NCI-H1092 (cell line): ENCODE measurements around the gene SFR1.

Experiments used
- DNase-seq: peaks from one replicate; lab custom pipeline; 2025; lab: John Stamatoyannopoulos, UW

The SFR1 gene

DNA sequence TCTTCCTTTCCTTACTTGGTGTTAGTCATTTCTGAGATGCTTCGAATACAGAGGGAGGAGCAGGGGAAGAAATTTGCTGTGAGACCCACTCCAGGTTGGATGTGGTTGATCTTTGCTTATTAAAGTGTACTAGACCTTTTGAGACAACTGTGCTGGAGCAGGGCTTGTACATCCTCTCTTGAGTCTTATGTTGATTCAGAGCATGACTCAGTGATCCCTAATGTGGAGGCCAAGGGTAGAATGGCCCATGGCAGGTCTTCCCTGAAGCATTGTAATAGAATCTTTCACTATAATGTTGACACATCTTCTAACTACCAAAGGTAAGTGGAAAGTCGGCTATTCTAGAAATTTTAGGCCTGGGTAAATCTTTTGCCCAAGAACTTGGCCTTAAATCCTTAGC is 17.0 kb upstream of the SFR1 start:
- no peak for DNase-seq

GRCh38 chr10:104109908-104110662 is 11.9 kb upstream of the SFR1 start:
- DNase-seq, result no peak

DNA sequence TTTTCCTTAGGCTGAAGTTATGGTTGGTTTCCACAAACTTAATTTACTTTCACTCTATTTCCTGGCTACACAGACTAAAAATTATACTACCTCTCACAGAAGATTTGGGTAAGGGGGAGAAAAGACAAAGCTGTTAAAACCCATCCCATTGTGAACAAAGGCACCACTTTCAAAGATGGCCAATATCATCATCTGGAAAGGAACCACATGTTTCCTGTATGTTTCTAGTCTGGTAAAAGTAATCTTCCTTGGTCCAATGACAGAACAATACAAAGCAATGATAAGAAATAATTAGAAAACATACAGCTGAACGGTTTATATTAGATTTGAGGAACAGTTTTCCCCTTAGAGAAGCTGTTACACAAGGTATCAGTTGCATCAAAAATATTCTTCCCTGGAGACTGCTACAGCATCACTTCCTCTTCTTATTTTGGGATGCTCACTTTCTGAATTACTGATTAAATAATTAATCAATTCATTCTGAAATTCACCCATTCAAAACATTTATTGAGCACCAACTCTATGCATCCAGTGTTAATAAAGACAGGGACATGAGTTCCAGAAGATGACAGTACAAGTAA is 8.5 kb upstream of the SFR1 start:
- DNase-seq, result no peak

DNA sequence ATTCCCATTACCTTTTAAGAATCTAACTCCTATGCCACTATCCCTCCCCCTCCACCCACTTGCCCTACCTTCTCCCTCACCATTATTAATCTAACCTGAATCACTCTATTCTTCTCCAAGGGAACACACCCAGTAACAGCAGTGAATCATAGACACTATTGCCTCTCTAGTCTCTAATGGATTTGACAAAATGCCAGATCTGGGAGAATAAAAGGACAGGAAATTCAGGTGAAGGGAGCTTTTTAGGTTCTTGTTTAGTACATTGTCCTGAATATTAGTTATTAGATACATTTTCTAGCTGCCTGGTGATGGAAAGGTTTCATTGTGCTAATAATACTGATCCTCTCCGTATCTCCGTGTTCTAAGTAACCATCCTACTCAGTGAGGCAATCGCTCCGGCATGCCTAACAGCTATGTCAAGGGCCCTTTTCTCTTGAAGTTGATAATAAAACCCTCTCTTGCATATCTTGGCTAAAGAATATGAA is 4.1 kb upstream of the SFR1 start:
- no peak for DNase-seq

GRCh38 chr10:104119996-104120395 is 2.0 kb upstream of the SFR1 start:
- DNase-seq, result no peak

GRCh38 chr10:104120512-104120902 is 1.5 kb upstream of the SFR1 start:
- DNase-seq, result no peak

DNA sequence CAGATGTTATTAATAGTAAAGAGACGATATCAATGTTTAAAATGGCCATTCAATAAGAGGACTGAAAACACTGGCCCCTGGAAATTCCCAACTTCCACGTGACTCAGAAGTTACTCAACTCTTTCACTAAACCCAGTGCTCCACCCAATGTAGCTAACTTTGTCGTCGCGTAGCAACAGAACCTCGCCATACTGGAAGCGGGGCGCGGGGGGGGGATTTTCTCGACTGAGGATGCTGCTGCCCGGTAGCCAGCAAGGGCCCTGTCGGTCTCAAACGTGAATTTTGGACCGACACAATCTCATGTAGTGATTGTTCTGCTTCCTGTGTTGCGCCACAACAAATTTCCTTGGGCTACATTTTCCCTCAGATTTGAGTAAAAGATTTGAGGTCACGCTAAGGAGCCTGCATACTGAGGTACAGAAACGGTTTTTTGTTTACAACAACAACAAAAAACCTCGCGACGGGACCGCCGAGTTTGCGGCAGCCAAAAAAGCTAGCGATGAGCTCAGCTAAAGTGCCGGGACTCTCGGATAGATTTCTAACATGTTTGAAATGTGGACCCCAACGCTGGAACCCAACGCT is 977 bp upstream of the SFR1 start:
- DNase-seq, result peak; percentile 9

GRCh38 chr10:104122225-104123107 is 495 bp downstream of the SFR1 start:
- no peak for DNase-seq

DNA sequence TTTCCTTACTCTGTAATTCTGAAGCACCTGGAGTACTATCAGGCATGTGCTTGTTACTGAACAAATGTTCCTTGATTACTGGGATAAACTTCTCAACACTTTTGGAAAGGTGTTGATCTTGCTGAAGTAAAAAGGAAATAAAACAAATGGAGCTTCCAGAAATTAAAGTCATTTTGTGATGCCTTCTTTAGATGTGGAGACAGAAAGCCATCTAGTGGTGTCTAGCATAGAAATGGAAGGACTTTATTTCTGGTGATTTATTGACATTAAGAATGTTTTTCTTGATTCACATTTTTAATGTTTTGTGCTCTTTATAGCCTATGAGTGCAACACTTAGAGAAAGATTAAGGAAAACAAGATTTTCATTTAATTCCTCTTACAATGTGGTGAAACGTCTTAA is 1.4 kb downstream of the SFR1 start:
- no peak for DNase-seq

DNA sequence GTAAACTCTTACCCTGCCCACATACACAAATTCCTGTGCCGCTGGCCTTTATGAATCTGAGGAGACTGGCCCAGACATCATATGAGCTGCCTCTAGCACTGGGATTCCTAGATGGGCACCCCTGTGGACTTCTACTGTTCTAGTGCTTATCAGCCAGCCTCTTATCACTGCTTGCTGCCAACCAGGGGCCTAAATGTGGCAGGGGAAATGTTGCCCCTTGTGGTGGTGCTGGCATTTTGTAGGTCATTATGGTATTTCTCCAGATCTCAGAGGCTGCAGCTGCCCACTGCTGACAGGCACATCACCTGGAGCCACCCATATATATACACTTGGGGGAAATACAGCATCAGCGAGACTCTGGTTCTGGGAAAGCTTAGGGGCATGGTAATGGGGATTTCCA is 5.4 kb downstream of the SFR1 start:
- DNase-seq, result no peak

DNA sequence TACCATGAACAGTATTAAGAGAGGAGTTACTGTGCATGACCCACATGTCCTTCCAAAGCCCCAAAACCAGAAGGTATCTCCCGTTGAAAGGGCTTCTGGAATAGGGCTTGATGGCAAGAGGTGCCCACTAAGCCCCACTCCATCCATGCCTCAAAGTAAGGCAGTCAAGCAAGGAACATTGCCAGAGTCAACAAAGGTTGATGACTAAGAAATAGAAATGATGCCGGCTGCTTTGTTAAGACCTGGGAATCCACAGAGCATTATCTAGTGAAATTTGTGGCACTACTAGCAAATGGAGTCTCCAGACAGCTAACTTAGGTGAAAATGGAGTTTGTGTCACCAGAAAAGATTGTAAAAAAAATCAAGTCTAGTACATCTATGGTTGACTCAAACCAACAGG is 6.2 kb downstream of the SFR1 start:
- no peak for DNase-seq

GRCh38 chr10:104130041-104130440 is 8.1 kb downstream of the SFR1 start:
- DNase-seq, result no peak

GRCh38 chr10:104138131-104138530 is 16.2 kb downstream of the SFR1 start:
- DNase-seq, result no peak

DNA sequence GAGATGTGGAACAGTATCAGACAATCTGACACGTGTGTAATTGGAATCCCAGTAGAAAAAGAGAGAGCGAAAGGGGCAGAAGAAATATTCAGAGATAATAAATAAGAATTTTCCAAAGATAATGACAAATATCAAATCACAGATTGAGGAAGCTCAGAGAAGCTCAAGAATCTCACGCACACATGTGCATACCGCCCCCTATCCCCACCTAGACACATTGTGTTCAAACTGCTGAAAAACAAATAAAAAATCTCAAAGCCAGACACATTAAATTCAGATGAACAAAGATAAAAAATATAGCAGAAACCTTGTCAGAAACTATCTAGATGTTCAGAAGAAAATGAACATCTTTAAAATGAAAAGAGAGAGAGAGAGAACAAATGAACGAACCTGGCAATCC is 17.2 kb downstream of the SFR1 start:
- DNase-seq, result no peak

- no peak for DNase-seq
These were observed 20.1 kb downstream of the SFR1 start for GRCh38 chr10:104142081-104142480.

GRCh38 chr10:104143829-104144228 is 21.9 kb downstream of the SFR1 start:
- DNase-seq, result no peak

- DNase-seq, result no peak
These were observed 23.0 kb downstream of the SFR1 start for GRCh38 chr10:104144931-104145330.

DNA sequence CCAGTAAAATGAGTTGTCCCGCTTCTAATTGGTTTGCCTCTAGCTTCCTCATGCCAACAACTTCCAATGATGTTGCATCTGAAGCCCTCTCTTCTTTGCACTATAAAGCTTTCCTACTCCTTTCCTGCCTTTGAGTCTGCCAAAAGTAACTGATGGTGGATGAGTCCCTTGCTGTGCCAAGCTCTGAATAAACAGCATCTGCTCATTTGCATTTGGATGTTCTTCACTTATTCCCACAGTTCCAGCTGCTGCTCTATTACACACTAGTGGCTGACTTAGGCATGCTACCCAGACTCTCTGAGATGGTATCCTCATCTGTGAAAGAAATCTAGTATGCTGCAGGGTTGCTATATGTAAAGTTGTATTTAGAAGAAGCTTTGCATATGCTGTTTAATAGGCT is 24.9 kb downstream of the SFR1 start:
- no peak for DNase-seq

GRCh38 chr10:104150139-104150538 is 28.2 kb downstream of the SFR1 start:
- no peak for DNase-seq

GRCh38 chr10:104151737-104152136 is 29.8 kb downstream of the SFR1 start:
- DNase-seq, result no peak

- no peak for DNase-seq
These were observed 33.6 kb downstream of the SFR1 start for GRCh38 chr10:104155591-104155990.

DNA sequence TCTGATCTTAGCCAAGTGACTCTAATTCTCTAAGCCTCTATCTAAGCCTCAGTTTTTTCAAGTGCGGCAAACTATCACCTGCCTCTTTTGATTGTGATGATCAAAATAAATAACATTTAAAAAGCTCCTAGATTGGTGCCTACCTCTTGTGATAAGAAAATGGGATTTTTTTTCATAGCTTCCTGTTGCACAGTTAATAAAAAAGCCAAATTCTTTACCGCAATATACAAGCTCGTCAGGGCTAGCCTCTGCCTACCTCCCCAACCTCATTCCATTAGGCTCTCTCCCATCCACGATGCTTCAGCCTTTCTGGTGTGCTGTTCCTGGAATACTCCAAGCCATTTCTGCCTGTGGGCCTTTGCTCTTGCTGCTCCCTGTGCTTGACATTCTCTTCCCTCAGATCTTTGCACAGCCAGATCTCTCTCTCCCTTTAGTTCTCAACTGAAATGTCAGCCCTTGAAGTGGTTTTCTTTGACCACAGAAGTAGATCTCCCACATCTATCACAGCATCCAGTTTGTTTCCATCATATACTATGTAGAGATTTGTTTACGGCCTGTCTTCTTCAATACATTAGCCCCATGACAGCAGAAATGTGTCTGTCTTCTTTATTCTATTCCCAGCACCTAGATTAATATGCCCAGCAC is 48.8 kb downstream of the SFR1 start:
- no peak for DNase-seq
